Esophagus muscularis mucosa (tissue), 4 donors: ENCODE measurements around the gene GPX1.

ENCODE experiments used
- EP300 ChIP-seq: sonication (generic); formaldehyde crosslinking; IDR thresholded peaks from one replicate; pipeline ENCODE4 v1.6.1; 2017; ENCODE audit warnings: antibody characterized with exemption
- POLR2A ChIP-seq: fragments of 450-650 bp; IDR thresholded peaks from one replicate; pipeline ENCODE4 v1.6.1; 2017; ENCODE audit warnings: antibody characterized with exemption, moderate library complexity, mild to moderate bottlenecking, low read depth
- POLR2AphosphoS5 ChIP-seq, 2 donors: sonication (generic); formaldehyde crosslinking; IDR thresholded peaks; one replicate each; pipeline ENCODE4 v1.6.1; 2017; ENCODE audit warnings: antibody characterized with exemption in 2 of 2
- TF ChIP-seq, protein P1 (sequence below), 3 experiments: fragments of 200-600 bp in 2 of 3; fragments of 450-650 bp in 1 of 3; sonication (generic) in 2 of 3; IDR thresholded peaks; one replicate each; pipeline ENCODE4 v1.5.1; 2017 to 2019; ENCODE audit warnings: antibody characterized with exemption in 3 of 3, mild to moderate bottlenecking in 2 of 3, moderate library complexity in 1 of 3

DNA sequence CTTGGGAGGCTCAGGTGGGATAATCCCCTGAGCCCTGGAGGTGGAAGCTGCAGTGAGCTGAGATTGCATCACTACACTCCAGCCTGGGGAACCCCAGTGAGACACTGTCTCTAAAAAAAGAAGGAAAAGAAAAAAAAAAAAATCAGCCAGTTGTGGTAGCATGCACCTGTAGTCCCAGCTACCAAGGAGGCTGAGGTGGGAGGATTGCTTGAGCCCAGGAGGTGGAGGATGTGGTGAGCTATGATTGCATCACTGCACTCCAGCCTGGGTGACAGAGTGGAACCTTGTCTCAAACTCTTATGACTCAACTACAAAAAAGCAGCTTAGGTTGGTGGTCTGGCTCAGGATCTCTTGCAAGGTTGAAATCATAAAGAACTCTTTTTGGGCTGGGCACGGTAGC lies 19.3 kb upstream of the GPX1 start:
- TF ChIP-seq, protein P1, sequence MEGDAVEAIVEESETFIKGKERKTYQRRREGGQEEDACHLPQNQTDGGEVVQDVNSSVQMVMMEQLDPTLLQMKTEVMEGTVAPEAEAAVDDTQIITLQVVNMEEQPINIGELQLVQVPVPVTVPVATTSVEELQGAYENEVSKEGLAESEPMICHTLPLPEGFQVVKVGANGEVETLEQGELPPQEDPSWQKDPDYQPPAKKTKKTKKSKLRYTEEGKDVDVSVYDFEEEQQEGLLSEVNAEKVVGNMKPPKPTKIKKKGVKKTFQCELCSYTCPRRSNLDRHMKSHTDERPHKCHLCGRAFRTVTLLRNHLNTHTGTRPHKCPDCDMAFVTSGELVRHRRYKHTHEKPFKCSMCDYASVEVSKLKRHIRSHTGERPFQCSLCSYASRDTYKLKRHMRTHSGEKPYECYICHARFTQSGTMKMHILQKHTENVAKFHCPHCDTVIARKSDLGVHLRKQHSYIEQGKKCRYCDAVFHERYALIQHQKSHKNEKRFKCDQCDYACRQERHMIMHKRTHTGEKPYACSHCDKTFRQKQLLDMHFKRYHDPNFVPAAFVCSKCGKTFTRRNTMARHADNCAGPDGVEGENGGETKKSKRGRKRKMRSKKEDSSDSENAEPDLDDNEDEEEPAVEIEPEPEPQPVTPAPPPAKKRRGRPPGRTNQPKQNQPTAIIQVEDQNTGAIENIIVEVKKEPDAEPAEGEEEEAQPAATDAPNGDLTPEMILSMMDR (IDR thresholded peaks at IDR 0.05) = no peak
- TF ChIP-seq POLR2A = no peak
- TF ChIP-seq EP300 = no peak
- no peak for TF ChIP-seq POLR2AphosphoS5 (IDR thresholded peaks at IDR 0.05)
